ENCODE measurements around the gene RBM41. TPM values are rescaled to one million over a fixed set of nuclear protein-coding genes. Genes with fewer than 3 reads are reported as not detected.

Gene RBM41
- total RNA-seq, 1 experiment from 2014 or later: 24.7 TPM

GRCh38 chrX:107154787-107155620 lies 36.4 kb upstream of the RBM41 start:
- peak overlapping the region; percentile 69 for H3K4me3 Mint-ChIP-seq (ENCODE audit: unreplicated experiment)
- TF ChIP-seq CTCF (IDR thresholded peaks at IDR 0.05; ENCODE audit: unreplicated experiment): no peak
- DNase-seq (ENCODE audit: unreplicated experiment): peak; percentile 64
- H3K27ac Mint-ChIP-seq (ENCODE audit: low read depth, unreplicated experiment): no peak overlapping the region
- ChIA-PET POLR2A (interaction anchor here (0.8 to 1.9 kb wide), 6 partner anchors 10 to 39 kb away, joined by 3 to 13 read pairs (median 5); partner anchors contain the start of gene RBM41), CTCF (interaction anchor here (1.0 kb wide), 1 partner anchor 56 kb away, joined by 4 read pairs; no protein-coding TSS in a partner anchor)
- no TSS peak for BruUV-seq (replicated peaks)
- intact Hi-C loops (cut with micrococcal nuclease): no loop called here
- no peaks in the 10 kb centered on the region for H3K9me3 Mint-ChIP-seq (ENCODE audit: unreplicated experiment)
- no peaks in the 10 kb centered on the region for H3K36me3 Mint-ChIP-seq (ENCODE audit: insufficient read depth, unreplicated experiment)
- peaks cover 19% of the 10 kb centered on the region for H3K27me3 Mint-ChIP-seq (ENCODE audit: insufficient read depth, unreplicated experiment)
- no peaks in the 10 kb centered on the region for H3K4me1 Mint-ChIP-seq (ENCODE audit: insufficient read depth, unreplicated experiment)

- no peak for DNase-seq (ENCODE audit: unreplicated experiment)
- Mint-ChIP-seq H3K36me3 (ENCODE audit: insufficient read depth, unreplicated experiment) (no peaks in the 10 kb centered on the region), H3K4me1 (ENCODE audit: insufficient read depth, unreplicated experiment) (no peaks in the 10 kb centered on the region), H3K27me3 (ENCODE audit: insufficient read depth, unreplicated experiment) (peaks cover 32% of the 10 kb centered on the region), H3K9me3 (ENCODE audit: unreplicated experiment) (no peaks in the 10 kb centered on the region), H3K27ac (ENCODE audit: low read depth, unreplicated experiment) (no peak overlapping the region), H3K4me3 (ENCODE audit: unreplicated experiment) (no peak overlapping the region)
- ChIA-PET POLR2A (interaction anchor here (0.7 kb wide), 1 partner anchor 718 kb away, joined by 3 read pairs; no protein-coding TSS in a partner anchor), CTCF (no interaction called here)
- no TSS peak for BruUV-seq (replicated peaks)
- intact Hi-C loops (cut with micrococcal nuclease): no loop called here
- TF ChIP-seq CTCF (IDR thresholded peaks at IDR 0.05; ENCODE audit: unreplicated experiment): no peak
Observed at GRCh38 chrX:107153005-107153404, 34.4 kb upstream of the RBM41 start.

- peak; percentile 57 for DNase-seq (ENCODE audit: unreplicated experiment)
- intact Hi-C loops (cut with micrococcal nuclease): no loop called here
- H3K4me1 Mint-ChIP-seq (ENCODE audit: insufficient read depth, unreplicated experiment): no peaks in the 10 kb centered on the region
- ChIA-PET POLR2A (no interaction called here), CTCF (no interaction called here)
- H3K9me3 Mint-ChIP-seq (ENCODE audit: unreplicated experiment): no peaks in the 10 kb centered on the region
- H3K36me3 Mint-ChIP-seq (ENCODE audit: insufficient read depth, unreplicated experiment): no peaks in the 10 kb centered on the region
- no peak overlapping the region for H3K27ac Mint-ChIP-seq (ENCODE audit: low read depth, unreplicated experiment)
- BruUV-seq (replicated peaks): no TSS peak
- no peak for TF ChIP-seq CTCF (IDR thresholded peaks at IDR 0.05; ENCODE audit: unreplicated experiment)
- no peak overlapping the region for H3K4me3 Mint-ChIP-seq (ENCODE audit: unreplicated experiment)
- H3K27me3 Mint-ChIP-seq (ENCODE audit: insufficient read depth, unreplicated experiment): peaks cover 53% of the 10 kb centered on the region
Observed at GRCh38 chrX:107146670-107147069, 28.0 kb upstream of the RBM41 start.

- peak overlapping the region; percentile 96 for H3K27ac Mint-ChIP-seq (ENCODE audit: low read depth, unreplicated experiment)
- peaks cover 15% of the 10 kb centered on the region for H3K4me1 Mint-ChIP-seq (ENCODE audit: insufficient read depth, unreplicated experiment)
- no peak for DNase-seq (ENCODE audit: unreplicated experiment)
- peaks cover 6% of the 10 kb centered on the region for H3K36me3 Mint-ChIP-seq (ENCODE audit: insufficient read depth, unreplicated experiment)
- peaks cover 49% of the 10 kb centered on the region for H3K27me3 Mint-ChIP-seq (ENCODE audit: insufficient read depth, unreplicated experiment)
- no TSS peak for BruUV-seq (replicated peaks)
- peak overlapping the region; percentile 56 for H3K4me3 Mint-ChIP-seq (ENCODE audit: unreplicated experiment)
- no peaks in the 10 kb centered on the region for H3K9me3 Mint-ChIP-seq (ENCODE audit: unreplicated experiment)
- ChIA-PET CTCF (no interaction called here), POLR2A (interaction anchor here (0.9 to 2.5 kb wide), 8 partner anchors 15 to 138 kb away, joined by 3 to 15 read pairs (median 4); partner anchors contain the start of gene RBM41)
- no peak for TF ChIP-seq CTCF (IDR thresholded peaks at IDR 0.05; ENCODE audit: unreplicated experiment)
- intact Hi-C loops (cut with micrococcal nuclease): no loop called here
Observed at GRCh38 chrX:107135965-107136307, 17.3 kb upstream of the RBM41 start.
